Epithelial cell of proximal tubule (primary cell): ENCODE results near the gene KCNH8. TPM values are rescaled to one million over a fixed set of nuclear protein-coding genes. Genes with fewer than 3 reads are reported as not detected.

ENCODE experiments used
- DNase-seq: peaks from one replicate; pipeline ENCODE4 v3.0.0-alpha.2; 2011; ENCODE audit warnings: low read depth
- H3K4me3 ChIP-seq: 2 replicates; pipeline ENCODE4 v1.5.1; 2011; ENCODE audit warnings: low read depth, mild to moderate bottlenecking, low read length
- total RNA-seq: library from RNA; depleted of rRNA; stranded (reverse); fragments of >200 nt; gene quantifications from 2 replicates; pipeline ENCODE4 v1.2.3, GENCODE V29; 2015
- TF ChIP-seq, protein P1 (sequence below): conservative IDR thresholded peaks from 2 replicates; pipeline ENCODE4 v1.5.1; 2012; ENCODE audit warnings: low read depth, mild to moderate bottlenecking, low read length

Gene KCNH8
- total RNA-seq, 1 donor from 2014 or later: 0.40 TPM

DNA sequence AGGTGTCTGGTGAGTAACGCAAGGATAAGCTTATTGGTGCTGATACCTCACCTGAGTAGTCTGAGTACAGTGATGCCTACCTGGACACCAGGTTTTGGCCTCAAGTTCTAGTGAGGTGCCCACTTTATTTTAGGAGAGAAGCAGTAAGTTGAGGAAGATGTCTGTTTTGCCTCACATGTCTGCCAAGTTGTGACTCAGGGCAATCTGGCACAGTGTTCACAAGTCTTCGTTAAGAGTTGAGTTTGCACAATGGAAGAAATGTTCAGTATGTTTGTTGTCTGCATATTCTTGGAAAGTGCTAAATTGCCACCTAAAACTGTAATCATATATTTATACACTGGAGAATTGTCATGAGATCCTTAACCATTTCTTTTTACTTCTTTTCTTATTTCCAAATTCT, 122.2 kb downstream of the KCNH8 start:
- no peak for DNase-seq
- no peak overlapping the region for H3K4me3 ChIP-seq
- TF ChIP-seq, protein P1, sequence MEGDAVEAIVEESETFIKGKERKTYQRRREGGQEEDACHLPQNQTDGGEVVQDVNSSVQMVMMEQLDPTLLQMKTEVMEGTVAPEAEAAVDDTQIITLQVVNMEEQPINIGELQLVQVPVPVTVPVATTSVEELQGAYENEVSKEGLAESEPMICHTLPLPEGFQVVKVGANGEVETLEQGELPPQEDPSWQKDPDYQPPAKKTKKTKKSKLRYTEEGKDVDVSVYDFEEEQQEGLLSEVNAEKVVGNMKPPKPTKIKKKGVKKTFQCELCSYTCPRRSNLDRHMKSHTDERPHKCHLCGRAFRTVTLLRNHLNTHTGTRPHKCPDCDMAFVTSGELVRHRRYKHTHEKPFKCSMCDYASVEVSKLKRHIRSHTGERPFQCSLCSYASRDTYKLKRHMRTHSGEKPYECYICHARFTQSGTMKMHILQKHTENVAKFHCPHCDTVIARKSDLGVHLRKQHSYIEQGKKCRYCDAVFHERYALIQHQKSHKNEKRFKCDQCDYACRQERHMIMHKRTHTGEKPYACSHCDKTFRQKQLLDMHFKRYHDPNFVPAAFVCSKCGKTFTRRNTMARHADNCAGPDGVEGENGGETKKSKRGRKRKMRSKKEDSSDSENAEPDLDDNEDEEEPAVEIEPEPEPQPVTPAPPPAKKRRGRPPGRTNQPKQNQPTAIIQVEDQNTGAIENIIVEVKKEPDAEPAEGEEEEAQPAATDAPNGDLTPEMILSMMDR: no peak

DNA sequence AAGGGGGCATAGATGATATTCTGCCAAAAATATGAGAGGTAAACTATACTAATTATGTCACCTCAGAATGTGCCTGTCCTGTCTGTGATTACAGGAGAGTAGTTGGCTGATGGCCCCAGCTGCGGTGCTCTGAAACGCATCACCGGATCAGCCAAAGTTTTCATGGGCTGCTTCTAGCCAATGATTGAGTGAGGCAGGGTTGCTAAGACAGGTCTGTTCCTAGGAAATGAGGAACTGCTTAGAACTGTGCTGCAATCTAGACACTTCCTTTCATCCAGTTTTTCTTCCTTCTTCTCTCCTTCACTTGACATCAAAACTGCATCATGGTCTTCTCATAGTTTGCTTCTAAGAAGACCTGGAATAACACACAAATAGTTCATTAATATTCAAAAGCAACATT, 124.0 kb downstream of the KCNH8 start:
- no peak overlapping the region for H3K4me3 ChIP-seq
- no peak for DNase-seq
- TF ChIP-seq, protein P1: no peak

DNA sequence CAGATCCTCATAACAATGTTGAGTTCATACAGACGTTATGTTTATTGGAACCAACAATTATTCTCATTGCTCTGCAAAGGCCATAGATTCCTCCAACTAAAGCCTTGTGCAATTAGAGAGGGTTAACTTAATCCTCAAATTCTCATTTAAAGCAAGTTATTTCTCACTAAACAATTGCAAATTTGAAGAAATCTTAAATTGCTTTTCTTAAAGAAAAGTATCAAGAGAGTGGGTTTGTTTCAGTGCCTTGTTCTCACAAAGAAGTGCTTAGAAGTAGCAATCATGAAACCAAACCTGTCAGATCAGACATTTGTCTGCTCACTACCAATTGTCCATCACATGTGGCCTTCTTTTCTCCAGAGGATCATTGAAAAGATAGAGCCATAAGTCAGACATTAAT, 124.8 kb downstream of the KCNH8 start:
- TF ChIP-seq, protein P1: no peak
- no peak overlapping the region for H3K4me3 ChIP-seq
- DNase-seq: no peak

DNA sequence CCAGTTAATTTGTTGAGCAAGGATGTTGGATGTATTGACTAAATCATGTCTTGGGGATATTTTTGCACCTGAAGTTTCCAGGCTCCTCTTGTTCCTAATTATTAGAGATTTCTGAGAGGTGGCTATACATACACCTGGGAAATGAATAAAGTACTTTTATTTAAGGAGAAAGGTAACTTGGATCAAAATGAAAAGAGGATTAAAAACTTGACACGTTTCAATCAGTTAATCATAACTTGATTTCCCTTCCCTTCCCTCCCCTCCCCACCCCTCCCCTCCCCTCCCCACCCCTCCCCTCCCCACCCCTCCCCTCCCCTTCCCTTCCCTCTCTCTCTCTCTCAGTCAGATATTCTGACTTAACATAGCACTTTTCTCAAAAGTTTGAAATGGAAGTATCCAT, 126.3 kb downstream of the KCNH8 start:
- H3K4me3 ChIP-seq: no peak overlapping the region
- DNase-seq: no peak
- TF ChIP-seq, protein P1: no peak

DNA sequence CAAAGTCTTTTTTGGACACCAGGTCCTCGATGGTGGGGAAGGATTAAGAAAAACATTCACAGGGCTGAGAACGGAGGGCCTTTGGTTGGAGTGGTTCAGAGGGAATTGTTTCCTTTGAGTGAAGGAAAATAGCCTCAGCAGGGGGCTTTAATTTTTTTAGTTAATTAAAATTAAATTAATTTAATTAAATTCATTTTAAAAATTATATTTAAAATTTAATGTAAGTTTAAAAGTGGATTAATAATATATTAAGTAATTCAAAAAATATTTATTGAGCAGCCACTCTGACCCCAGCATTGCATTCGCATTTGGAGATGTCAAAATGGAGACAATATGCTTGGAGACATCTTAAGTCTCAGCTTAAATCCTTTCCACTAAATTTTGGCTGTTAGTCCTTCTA, 136.7 kb downstream of the KCNH8 start:
- H3K4me3 ChIP-seq: no peak overlapping the region
- TF ChIP-seq, protein P1: no peak
- no peak for DNase-seq

DNA sequence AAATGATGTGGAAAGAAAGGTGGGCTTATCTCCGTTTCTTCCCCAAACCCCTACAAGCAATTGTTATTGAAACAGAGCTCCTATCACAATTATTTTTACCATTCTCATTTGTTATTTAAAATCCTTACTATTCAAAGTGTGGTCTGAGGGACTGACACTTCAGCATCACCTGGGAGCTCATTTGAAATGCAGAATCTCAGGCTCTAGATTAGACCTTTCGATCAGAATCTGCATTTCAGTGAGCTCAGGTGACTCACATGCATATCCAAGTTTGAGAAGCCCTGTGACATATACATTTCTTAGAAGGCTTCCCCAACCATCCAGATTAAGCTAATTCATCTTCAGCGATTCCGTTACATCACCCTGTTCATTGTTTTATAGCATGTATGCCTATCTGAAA, 145.0 kb downstream of the KCNH8 start:
- DNase-seq: no peak
- TF ChIP-seq, protein P1: no peak
- no peak overlapping the region for H3K4me3 ChIP-seq

DNA sequence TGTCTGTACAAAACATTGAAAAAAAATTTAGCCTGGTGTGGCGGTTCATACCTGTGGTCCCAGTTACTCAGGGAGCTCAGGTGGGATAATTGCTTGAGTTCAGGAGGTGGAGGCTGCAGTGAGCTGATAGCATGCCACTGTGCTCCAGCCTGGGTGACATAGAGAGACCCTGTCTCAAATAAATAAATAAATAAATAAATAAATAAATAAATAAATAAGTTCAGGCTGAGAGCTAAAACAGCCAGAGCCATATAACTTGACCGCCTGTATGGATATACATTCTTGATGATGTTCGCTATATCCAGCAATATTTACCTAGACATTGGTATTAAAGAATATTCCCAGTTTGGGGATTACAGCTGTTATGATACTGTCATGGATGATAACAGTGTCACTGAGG, 146.9 kb downstream of the KCNH8 start:
- no peak for DNase-seq
- TF ChIP-seq, protein P1: no peak
- no peak overlapping the region for H3K4me3 ChIP-seq
